T follicular helper cell (primary cell): ENCODE measurements around the gene GRIPAP1.

Experiments used
- DNase-seq: peaks from one replicate; pipeline ENCODE4 v3.0.0-alpha.2; 2020; ENCODE audit warnings: low read depth
- total RNA-seq, 2 experiments: gene quantifications; one replicate each; lab custom pipeline; 2026; lab: John Stamatoyannopoulos, UW

The GRIPAP1 gene
- 96.3 to 104 reads per million in 2 experiments for total RNA-seq

GRCh38 chrX:49002091-49002935 lies at the start of gene GRIPAP1:
Gene GRIPAP1 (minus strand): TSS chrX:49002264. CDS start chrX:49002229, 35 bp downstream.
- DNase-seq: peak; percentile 68

GRCh38 chrX:49043987-49044281 lies 41.9 kb upstream of the GRIPAP1 start:
- no peak for DNase-seq

- DNase-seq: peak; percentile 92
Measured at GRCh38 chrX:49043220-49043986, 41.3 kb upstream of the GRIPAP1 start, which contains the start of gene TFE3. Gene TFE3 (minus strand): TSS chrX:49043357. CDS start chrX:49043226, 131 bp downstream.

- no peak for DNase-seq
Measured at GRCh38 chrX:49042581-49043219, 40.6 kb upstream of the GRIPAP1 start.

GRCh38 chrX:49041744-49042580 lies 39.9 kb upstream of the GRIPAP1 start:
- DNase-seq: no peak

- no peak for DNase-seq
Measured at GRCh38 chrX:49040376-49040955, 38.4 kb upstream of the GRIPAP1 start.

GRCh38 chrX:49039598-49040375 lies 37.7 kb upstream of the GRIPAP1 start:
- peak; percentile 18 for DNase-seq

- DNase-seq: no peak
Measured at GRCh38 chrX:49037883-49038475, 35.9 kb upstream of the GRIPAP1 start.

- no peak for DNase-seq
Measured at GRCh38 chrX:49030283-49030682, 28.2 kb upstream of the GRIPAP1 start.

- no peak for DNase-seq
Measured at GRCh38 chrX:49029876-49030275, 27.8 kb upstream of the GRIPAP1 start.

- DNase-seq: no peak
Measured at GRCh38 chrX:49019599-49020249, 17.7 kb upstream of the GRIPAP1 start.

- DNase-seq: no peak
Measured at GRCh38 chrX:49019050-49019449, 17.0 kb upstream of the GRIPAP1 start.

- no peak for DNase-seq
Measured at GRCh38 chrX:49003696-49004095, 1.6 kb upstream of the GRIPAP1 start.

GRCh38 chrX:49001521-49002090 lies 458 bp downstream of the GRIPAP1 start:
- peak; percentile 47 for DNase-seq

- no peak for DNase-seq
Measured at GRCh38 chrX:49000636-49001035, 1.4 kb downstream of the GRIPAP1 start.

- DNase-seq: no peak
Measured at GRCh38 chrX:48999030-48999429, 3.0 kb downstream of the GRIPAP1 start.

- DNase-seq: no peak
Measured at GRCh38 chrX:48998391-48998790, 3.7 kb downstream of the GRIPAP1 start.

- DNase-seq: no peak
Measured at GRCh38 chrX:48997865-48998264, 4.2 kb downstream of the GRIPAP1 start.

- no peak for DNase-seq
Measured at GRCh38 chrX:48997455-48997854, 4.6 kb downstream of the GRIPAP1 start.
